ENCODE data around the gene C1orf53. TPM values are rescaled to one million over a fixed set of nuclear protein-coding genes. Genes with fewer than 3 reads are reported as not detected.

C1orf53 gene
- total RNA-seq, 1 donor: 6.5 TPM

- Histone ChIP-seq H3K27me3 (ENCODE audit: insufficient read depth, low read length) (no peaks in the 10 kb centered on the region), H3K4me1 (ENCODE audit: insufficient read depth, low read length) (peaks cover 5% of the 10 kb centered on the region), H3K9me3 (ENCODE audit: low read depth, low read length) (no peaks in the 10 kb centered on the region), H2AFZ (ENCODE audit: low read length) (no peak overlapping the region), H3K36me3 (ENCODE audit: insufficient read depth, low read length) (no peaks in the 10 kb centered on the region), H3K79me2 (ENCODE audit: insufficient read depth, low read length) (no peaks in the 10 kb centered on the region), H4K20me1 (ENCODE audit: insufficient read depth, low read length) (no peaks in the 10 kb centered on the region), H3K27ac (ENCODE audit: low read depth, low read length) (no peak overlapping the region), H3K4me2 (ENCODE audit: insufficient read depth, low read length) (no peak overlapping the region), H3K4me3 (ENCODE audit: insufficient read depth, low read length) (no peak overlapping the region)
- no peak for TF ChIP-seq CTCF (IDR thresholded peaks at IDR 0.05; ENCODE audit: extremely low read depth, low read depth, low read length)
- DNase-seq (ENCODE audit: insufficient read length, low spot score, missing footprints): no peak
Observed at GRCh38 chr1:197954718-197955418, 52.4 kb downstream of the C1orf53 start.

GRCh38 chr1:197955486-197956394 is 53.3 kb downstream of the C1orf53 start:
- H2AFZ ChIP-seq (ENCODE audit: low read length): no peak overlapping the region
- H4K20me1 ChIP-seq (ENCODE audit: insufficient read depth, low read length): no peaks in the 10 kb centered on the region
- peak overlapping the region; percentile 0 for H3K4me2 ChIP-seq (ENCODE audit: insufficient read depth, low read length)
- H3K9me3 ChIP-seq (ENCODE audit: low read depth, low read length): no peaks in the 10 kb centered on the region
- TF ChIP-seq CTCF (IDR thresholded peaks at IDR 0.05; ENCODE audit: extremely low read depth, low read depth, low read length): no peak
- DNase-seq (ENCODE audit: insufficient read length, low spot score, missing footprints): no peak
- no peak overlapping the region for H3K4me3 ChIP-seq (ENCODE audit: insufficient read depth, low read length)
- no peaks in the 10 kb centered on the region for H3K79me2 ChIP-seq (ENCODE audit: insufficient read depth, low read length)
- no peak overlapping the region for H3K27ac ChIP-seq (ENCODE audit: low read depth, low read length)
- no peaks in the 10 kb centered on the region for H3K27me3 ChIP-seq (ENCODE audit: insufficient read depth, low read length)
- H3K36me3 ChIP-seq (ENCODE audit: insufficient read depth, low read length): no peaks in the 10 kb centered on the region
- peaks cover 5% of the 10 kb centered on the region for H3K4me1 ChIP-seq (ENCODE audit: insufficient read depth, low read length)

Other genes with a start within 250 kb of the C1orf53 start
- gene DENND1B, start 127.2 kb upstream of the C1orf53 start, total RNA-seq: 18.6 and 22.4 TPM in 2 replicates
- 0.59 and 1.8 TPM in 2 replicates for gene LHX9, start 14.7 kb downstream of the C1orf53 start, total RNA-seq

All from osteoblast (primary cell).